ENCODE results near the gene COL9A3.

COL9A3 gene

DNA sequence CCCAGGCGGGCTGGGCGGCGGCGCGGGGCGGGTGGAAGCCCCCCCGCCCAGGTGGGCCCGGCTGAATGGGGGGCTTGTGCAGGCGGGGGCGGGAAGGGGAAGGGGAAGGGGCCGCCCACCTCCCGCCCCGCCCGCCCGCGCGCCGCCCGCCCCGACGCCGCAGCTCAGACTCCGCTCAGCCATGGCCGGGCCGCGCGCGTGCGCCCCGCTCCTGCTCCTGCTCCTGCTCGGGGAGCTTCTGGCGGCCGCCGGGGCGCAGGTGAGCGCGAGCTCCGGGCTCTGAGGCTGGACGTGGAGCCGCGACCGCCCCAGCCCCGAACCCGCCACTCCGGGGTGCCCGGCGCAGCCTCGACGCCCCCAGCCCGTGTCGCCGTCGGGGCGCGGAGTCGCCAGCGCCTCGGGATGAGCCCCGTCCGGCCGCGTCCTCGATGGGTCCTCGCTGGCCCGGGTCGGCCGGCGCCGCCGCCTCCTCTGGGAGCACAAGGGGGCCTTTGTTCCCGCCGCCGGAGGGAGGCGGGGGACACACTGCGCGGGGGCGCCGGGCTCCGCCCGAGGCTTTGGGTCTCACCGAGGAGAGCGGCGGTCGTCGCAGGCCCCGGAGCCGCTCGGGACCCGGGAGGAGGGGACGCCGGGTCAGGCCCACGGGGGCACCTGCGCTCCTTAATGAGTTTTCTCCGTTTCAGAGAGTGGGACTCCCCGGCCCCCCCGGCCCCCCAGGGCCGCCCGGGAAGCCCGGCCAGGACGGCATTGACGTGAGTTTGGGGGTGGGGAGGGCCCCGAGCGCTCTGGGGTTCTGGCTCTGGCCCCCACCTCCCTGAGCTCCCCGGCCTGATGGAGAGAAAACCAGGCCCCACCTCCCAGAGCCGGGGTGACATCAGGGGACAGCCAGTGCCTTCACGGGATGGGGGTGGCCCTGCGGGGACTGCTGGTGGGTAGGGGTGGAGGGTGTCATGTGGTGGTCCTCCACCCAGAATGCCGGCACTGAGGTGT is at the start of gene COL9A3:
TSS of gene COL9A3 (plus strand) at position 167 of the 990 bp plus-strand sequence. CDS start at position 182, 15 bp downstream.
- no peak for FAIRE-seq

DNA sequence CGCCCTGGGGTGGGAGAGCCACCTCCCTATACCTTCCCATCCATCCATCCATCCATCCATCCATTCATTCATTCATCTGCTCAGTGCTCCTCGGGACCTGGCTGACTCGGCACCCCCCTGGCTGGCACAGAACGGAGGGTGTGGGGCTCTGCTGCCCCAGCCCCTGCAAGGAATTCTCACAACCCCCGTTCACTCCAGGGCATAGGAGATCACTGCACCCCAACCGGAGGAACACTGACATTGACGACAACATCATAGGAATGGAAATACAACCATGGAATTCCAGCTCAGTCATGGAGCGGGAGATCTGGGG is 48.7 kb upstream of the COL9A3 start:
- FAIRE-seq = no peak

DNA sequence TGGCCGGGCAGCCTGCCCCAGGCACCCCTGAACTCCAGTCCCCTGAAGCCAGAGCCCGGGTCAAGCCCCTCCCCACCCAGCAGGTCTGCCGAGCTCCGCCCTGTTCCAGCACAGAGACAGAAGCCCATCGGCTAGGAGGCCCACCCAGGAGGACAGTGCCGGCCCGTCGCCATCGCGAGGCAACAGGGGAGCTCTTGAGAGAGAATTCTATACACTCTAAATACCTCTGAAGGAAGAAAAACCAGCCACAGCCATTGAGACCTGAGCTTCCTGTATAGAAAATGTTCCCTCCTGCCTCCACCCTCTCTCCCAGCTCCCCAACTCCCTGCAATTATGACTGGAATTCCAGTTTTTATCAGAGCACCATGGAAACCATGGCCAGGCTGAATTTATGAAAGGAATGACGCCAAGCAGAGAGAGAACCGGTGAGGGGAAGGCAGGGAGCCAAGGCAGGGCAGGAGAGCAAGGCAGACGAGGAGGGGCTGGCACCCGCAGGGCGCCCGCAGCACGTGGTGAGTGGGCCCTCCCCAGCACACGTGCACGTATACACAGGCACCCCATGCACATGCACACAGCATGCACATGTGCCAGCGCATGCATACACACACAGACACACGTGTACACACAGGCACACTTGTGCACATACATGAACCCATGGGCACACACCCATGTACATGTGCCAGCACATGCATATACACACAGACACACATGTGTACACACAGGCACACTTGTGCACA is 48.1 kb upstream of the COL9A3 start:
- FAIRE-seq = no peak

DNA sequence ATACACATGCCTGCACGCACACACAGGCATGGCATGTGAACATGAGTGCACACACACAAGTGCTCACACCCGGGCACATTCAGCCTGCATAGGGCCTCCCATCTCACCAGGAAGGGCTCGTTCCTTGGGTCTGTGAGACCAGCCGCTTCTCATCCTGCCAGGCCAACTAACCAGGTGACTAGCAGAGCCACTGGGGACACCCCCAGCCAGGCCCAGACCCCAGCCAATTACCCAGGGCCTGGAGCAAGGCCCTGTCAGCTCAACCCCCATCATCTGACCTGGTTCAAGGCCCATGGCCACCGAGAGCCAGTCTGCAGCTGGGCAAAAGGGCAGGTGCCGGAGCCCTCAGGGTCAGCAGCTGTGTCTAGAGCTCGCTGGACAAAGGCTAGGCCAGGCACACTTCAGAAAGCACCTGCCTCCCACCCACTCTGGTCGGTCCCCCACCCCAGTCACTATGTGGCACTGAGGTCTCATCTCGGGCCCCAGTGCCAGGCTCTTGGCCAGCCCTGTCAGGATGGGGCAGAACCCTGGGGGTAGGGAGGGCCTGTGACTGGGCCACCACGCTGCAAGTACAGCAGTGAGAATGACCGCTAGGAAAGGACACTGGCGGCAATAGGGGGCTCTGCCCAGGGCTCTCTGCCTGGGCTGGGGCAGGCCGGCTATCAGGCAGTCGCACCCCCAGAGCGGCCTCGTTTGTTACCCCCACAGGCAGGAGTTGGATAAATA is 47.3 kb upstream of the COL9A3 start:
- no peak for FAIRE-seq

DNA sequence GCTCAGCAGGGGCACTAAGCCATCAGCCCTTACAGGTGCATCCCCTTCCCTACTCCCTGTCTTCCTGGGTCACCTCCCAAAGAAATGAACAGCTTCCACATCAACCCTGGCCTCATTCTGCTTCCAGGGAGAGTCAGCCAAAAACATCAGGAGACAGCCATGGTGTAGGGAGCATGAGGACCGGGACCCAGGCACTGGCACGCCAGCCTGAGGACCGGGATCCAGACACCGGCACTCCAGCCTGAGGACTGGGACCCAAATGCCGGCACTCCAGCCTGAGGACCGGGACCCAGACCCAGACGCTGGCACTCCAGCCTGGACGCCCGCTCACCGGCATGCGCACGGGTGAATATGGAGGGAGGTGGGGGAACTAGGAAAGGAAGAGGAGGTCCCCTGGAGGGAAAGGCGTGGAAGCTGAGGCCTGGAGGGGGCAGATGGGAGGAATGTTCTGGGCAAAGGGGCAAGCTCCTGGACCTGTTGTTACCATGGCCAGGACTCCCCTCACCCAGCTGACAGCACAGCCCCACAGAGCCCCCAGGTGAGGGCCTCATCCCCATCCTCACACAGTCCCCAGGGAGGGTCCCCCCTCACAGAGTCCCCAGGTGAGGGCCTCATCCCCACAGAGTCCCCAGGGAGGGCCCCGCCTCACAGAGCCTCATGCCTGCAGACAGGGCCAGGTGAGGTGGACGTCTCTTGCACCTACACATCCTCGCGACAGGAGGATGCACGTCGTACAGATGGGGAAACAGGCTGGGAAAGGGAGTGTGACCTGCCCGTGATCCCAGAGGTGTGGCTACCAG is 46.5 kb upstream of the COL9A3 start:
- FAIRE-seq = no peak

DNA sequence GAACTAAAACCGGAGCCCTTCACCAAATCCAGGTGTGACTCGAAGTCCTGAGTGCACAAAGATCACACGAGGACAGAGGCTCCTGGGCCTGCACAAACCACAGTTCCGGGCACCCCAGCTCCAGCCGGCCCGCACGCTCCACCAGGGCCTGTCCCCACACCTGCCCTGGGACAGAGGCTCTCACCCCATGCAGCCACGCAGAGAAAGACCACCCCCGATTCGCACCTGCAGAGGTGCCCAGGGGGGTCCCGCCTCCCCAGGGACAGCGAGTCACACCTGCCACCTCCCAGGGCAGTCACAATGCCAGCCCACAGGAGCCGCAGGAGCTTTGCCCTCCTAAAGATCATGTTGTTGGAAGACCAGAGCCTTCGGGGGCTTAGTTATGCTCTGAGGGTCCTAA is 45.9 kb upstream of the COL9A3 start:
- no peak for FAIRE-seq

DNA sequence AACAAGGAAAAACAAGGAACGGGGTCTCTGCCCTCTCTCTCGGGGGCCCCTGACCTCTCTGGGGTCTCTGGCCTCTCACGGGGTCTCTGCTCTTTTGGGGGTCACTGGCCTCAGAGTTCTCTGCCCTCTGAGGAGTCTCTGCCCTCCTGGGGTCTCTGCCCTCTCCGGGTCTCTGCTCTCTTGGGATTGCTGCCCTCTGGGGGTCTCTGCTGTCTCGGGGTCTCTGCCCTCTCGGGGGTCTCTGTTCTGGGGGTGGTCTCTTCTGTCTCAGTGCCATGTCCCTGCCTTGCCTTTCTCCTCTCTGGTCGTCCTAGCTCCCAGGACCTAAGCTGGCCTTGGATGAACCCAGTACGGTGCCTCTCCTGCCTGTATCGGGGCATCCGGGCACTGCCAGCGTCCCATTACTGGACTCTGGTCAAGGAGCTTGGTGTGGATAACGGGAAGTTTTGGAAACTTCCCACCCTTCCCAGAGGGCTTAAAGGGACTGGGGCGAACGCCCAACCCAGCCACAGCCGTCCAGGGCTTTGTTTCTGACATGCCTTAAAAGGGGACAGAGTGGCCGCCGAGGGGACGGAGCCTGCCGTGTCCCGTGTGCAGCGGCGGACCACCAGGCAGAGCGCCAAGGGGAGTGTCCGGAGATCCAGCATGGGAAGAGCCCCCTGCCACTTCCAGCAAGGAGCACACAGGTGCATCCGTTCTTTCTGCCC is 45.3 kb upstream of the COL9A3 start:
- FAIRE-seq = no peak

DNA sequence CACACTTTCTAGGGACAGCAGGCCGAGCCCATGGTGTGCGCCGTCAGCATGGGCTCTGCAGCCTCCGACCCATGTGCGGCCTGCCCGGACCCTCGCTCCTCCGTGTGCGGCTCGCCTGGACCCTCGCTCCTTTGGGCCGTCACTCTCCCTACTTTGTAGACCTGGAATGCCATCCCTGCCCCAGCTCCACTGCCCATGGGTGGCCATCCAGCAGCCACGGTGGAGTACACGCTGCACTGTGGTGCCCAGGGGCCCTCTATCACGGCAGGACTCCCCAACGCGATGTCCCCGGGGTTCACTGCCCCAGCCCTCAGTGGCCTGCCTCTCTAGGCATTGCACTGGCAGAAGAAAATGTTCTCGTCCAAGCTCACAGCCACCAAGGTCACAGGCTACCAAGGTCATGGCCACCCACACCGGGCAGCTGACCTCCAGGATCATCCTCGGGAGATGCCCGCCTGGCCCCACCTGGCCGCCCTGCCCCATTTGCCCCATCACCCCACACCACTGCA is 44.7 kb upstream of the COL9A3 start:
- no peak for FAIRE-seq

DNA sequence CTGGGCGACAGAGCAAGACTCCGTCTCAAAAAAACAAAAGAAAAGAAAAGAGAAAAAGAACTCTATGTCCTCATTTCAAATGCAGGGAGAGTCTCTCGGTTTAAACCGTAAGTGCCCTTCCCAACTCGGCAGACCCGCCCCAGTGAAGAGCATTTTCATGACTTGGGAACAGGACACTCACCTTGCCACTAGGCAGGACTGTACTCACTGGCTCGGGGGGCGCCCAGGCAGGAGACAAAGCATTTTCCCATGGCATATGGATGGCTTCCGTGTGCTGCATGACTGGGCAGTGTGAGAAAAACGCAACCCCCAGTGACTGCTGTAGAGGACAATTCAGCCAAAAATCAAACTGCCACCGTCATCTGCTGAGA is 44.2 kb upstream of the COL9A3 start:
- FAIRE-seq = no peak

DNA sequence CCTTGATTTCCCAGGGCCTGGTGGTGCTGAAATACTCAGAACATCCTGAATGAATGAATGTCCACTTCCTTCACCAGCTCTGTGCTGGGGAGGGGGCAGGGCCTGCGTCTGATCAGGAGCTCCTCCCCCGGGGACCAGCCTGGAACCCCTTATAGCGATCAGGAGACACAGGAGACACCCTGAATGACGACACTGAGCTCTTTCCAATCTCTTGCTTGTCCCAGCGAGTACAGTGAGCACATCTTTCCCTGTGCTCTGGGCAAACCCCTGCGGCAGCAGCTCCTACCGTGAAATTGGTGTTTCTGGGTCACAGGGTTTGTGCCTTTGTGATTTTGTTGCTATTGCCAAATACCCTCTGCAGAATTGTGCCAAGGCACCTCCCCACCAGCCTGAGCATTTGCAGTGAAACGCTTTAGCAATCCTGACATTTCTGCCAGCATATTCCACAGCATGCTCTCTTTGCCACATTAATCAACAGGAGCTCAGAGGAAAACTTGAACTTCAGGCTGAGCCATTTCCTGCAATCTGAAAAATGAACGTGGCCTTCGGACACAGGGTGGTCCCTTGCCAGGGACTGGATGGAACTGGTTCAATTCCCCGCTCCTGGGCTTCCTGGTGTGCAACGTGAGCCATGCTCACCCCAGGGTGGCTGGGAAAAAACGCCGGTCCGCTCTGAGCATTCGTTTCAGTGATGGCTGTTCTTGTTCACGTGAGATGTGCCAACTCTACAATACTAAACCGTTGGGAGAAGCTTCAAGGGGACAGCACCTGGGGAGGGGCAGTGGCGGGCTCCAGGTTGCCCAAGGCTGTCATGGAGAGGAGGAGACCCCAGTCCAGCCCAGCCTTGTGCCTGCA is 43.6 kb upstream of the COL9A3 start:
- FAIRE-seq = no peak

DNA sequence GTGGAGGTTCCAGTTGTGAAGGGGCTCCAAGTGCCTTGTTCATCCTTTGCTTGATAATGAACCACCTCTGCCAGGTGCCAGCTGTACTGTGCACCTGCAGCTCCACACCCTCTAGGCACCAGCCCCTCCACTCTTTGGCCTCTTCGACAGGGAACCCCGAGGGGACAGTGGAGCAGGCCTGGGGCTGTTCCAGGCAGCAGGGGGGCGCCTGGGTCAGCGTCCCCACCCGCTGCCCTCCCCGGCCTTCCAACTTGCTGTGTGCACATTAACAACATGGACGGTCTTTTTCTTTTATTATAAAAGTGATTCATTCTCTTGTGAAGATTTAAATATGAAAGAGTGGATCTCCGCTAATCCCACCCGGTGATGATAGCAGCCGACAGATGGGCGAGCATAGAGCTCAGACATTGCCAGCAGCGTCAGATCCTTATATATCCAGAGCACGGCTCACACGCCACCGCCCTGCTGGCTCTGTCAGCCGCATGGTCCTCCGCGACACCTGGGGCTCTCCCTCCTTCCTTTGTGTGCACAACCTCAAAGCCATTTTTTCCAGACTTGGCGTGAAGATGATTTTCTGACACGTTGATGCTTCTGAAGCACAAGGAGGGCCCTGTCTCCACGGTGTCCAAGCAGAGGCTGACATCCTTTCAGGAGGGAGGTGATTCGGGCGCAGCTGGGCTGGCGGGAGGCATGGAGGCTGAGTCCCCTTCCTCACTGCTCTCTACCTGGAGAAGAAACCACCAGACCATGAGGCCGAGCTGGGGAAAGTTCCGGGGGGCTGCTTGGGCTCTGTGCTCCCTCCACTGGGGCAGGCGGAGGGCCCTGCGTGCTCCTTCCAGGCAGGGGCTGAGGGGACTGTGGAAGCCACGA is 42.8 kb upstream of the COL9A3 start:
- FAIRE-seq = no peak

DNA sequence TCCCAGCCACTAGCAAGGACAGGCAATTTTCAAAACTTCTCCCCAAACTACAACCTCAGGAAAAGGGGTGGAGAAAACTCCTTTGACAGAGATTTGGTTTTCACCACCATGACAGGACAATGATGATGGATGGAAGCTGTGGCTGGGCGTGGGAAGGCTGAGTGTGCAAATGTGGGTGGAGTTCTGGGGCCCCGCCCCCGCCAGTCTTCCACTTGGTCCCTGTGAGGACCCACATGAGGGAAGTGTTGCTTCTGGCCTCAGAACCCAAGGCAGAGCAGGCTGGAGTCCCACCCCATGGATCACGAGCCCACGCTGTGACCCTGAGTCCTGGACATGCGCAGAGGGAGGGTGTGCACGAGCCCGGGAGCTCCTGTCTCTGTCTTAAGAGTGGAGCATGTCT is 42.1 kb upstream of the COL9A3 start:
- FAIRE-seq = no peak

DNA sequence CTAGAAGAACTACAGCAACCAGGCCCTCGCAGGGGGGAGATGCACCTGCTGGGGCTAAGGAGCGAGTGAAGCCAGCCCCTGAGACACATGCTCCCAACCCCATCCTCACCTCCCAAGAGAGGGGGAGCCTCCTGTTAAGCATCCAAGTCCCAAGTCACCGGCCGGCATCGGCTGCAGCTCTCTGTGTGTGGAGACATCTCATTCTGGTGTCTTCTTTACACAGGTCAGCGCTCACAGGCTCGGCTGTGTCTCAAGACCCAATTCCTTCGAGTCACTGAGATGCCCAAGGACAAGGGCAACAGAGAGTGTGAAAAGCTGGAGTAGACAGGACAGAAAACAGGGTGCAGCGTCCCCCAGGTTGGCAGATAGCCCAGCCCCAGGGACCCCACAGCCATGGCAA is 41.6 kb upstream of the COL9A3 start:
- no peak for FAIRE-seq

DNA sequence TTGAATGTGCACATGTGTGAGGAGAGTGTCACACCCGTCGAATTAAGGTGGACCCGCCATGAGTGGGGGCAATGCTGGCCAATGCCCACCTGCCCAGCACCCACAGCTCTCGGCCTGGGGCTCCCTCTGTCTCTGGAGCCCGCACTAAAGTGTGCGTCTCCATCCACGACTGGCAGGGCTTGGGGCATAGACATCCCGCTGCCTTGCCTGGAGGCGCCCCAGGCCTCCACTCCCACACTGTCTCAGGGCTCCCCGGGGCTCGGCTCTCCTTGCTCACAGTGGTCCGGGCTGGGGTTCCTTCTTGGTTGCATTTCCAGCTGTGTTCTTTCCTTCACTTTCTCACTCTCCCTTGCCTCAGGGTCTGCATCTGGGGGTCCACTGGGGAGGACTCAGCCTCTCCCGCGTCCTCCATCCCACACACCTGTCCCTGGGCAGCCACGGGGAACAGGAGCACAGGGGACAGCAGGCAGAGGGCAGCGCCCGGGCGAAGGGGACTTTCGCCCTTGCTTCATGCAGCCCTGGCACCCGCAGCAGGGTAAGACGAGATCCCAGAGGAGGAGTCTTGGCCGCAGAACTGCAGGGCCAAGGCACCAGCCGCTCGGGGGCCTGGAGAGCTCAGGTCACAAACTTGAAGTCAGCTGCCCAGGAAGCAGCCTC is 40.7 kb upstream of the COL9A3 start:
- no peak for FAIRE-seq

DNA sequence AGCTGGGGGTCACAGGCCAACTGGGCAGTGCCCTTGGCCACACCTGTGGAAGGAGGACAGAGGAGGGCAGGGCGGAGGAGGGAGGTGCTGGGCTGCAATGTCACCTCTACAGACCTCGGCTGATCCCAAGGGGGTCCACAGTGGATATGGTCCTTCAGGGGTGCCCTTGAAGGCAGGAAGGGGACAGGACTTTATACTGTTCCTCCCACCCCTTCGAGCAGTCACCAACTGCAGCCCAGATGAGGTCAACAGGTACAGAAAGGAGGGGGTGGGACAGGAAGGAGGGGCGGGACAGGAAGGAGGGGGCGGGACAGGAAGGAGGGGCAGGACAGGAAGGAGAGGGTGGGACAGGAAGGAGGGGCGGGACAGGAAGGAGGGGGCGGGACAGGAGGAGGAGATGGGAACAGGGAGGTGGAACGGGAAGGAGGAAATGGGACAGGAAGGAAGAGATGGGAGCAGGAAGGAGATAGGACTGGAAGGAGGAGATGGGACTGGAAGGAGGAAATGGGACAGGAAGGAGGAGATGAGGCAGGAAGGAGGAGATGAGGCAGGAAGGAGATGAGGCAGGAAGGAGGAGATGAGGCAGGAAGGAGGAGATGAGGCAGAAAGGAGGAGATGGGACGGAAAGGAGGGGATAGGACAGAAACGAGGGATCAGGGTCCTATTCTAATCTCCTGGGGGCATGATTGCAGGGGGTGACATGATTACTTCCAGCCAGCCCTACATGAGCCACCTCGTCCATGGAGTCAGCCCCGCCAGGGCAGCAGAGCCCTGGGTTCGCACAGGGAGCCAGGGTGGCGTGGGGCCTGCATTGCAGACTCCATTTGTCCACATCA is 39.9 kb upstream of the COL9A3 start:
- FAIRE-seq = no peak

DNA sequence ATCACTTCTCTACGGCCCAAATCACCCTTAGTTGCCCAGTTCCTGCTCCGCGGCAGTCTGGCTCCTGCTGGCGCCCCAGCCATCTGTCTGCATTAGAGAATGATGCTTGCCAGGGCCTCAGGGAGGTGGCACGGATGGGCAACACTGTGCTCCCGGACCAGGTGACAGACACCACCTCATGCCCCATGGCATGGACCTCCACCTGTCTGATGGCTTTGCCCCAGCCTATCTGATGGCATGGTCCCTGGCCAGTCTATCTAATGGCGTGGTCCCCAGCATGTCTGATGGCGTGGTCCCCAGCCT is 39.4 kb upstream of the COL9A3 start:
- FAIRE-seq = no peak

DNA sequence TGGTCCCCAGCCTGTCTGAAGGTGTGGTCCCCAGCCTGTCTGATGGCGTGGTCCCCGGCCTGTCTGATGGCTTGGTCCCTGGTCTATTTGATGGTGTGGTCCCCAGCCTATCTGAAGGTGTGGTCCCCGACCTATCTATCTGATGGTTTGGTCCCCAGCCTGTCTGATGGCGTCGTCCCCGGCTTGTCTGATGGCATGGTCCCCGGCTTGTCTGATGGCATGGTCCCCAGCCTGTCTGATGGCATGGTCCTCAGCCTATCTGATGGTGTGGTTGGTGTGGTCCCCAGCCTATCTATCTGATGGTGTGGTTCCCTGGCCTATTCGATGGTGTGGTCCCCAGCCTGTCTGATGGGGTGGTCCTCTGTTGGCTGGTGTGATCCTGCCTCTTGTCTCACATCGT is 38.8 kb upstream of the COL9A3 start:
- FAIRE-seq = no peak

DNA sequence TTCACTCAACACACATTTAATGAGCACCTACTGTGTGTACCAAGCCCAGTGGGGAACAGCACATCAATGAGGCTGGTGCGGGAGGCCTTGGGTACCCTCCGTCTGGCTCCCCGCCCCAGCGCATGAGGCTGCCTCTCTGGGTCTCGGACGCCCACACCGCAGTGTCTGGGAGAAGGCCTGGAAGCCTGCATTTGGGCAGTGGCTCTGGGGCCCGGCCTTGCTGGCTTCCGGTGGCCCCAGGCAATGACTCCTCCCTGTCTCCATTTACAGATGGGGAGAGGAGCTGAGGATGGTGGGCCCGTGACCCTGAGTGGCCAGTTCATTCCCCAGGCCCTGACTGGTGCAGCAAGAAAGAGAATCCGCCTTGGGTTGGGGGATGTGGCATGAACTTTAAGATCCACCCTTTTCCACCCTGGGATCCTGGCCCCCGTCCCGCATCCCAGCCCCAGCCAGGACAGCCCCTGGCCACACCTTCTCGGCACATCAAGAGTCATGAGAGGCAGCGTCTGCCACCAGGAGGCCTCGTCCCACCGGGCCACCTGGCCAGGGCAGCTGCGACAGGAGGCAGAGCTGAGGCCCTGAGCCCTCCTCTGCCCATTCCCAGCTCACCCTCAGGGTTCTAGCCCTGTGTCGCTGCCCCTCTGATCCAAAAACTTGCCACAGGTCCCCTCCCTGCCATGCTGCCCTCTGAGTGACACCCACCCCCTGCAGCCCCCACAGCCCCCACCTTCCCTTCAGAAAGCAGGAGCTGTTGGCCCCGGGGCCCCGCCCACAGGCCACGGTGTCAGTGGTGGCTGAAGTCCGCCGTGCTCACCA is 38.0 kb upstream of the COL9A3 start:
- FAIRE-seq = no peak

Measured in G401.6 (cell line).